Panc1 (cell line): ENCODE measurements around the gene P2RX3.

Experiments used
- POLR2AphosphoS5 ChIP-seq: IDR thresholded peaks from 2 replicates; pipeline ENCODE4 v1.6.1; 2012; ENCODE audit warnings: mild to moderate bottlenecking, low read depth, low read length, moderate library complexity
- SIN3A ChIP-seq: IDR thresholded peaks from 2 replicates; pipeline ENCODE4 v1.6.1; 2012; ENCODE audit warnings: low read depth, mild to moderate bottlenecking, low read length, moderate library complexity, borderline replicate concordance; ENCODE audit not compliant: insufficient read depth
- TCF7L2 ChIP-seq: IDR thresholded peaks from 2 replicates; pipeline ENCODE4 v1.6.1; 2011; ENCODE audit warnings: mild to moderate bottlenecking, low read depth, low read length, inconsistent platforms
- TF ChIP-seq, protein P1 (sequence below): fragments of 450-650 bp; IDR thresholded peaks from 2 replicates; pipeline ENCODE4 v1.5.1; 2017; ENCODE audit warnings: mild to moderate bottlenecking

DNA sequence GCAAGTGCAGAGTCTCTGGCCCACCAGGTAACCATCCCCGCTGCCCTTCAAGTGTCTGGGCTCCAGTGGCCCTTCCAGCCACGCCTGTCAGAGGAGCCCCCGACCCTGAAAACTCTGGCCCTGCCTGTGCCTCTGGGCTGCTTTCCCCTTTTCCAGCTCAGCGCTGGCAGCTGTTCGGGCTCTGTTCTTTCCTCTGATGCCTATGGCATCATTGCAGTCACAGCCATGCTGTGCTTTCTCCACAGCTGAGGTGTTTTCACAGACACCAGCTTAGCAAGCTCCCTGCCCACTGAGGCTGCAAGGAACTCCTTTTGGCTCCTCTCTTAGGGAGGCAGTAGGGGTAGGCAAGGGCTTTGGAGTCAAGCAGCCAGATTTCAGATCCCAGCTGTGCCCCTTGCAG is 21.2 kb downstream of the P2RX3 start:
- no peak for TF ChIP-seq POLR2AphosphoS5
- TF ChIP-seq, protein P1, sequence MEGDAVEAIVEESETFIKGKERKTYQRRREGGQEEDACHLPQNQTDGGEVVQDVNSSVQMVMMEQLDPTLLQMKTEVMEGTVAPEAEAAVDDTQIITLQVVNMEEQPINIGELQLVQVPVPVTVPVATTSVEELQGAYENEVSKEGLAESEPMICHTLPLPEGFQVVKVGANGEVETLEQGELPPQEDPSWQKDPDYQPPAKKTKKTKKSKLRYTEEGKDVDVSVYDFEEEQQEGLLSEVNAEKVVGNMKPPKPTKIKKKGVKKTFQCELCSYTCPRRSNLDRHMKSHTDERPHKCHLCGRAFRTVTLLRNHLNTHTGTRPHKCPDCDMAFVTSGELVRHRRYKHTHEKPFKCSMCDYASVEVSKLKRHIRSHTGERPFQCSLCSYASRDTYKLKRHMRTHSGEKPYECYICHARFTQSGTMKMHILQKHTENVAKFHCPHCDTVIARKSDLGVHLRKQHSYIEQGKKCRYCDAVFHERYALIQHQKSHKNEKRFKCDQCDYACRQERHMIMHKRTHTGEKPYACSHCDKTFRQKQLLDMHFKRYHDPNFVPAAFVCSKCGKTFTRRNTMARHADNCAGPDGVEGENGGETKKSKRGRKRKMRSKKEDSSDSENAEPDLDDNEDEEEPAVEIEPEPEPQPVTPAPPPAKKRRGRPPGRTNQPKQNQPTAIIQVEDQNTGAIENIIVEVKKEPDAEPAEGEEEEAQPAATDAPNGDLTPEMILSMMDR: no peak
- TF ChIP-seq SIN3A: no peak
- no peak for TF ChIP-seq TCF7L2
